Activated CD8-positive, alpha-beta T cell treated with anti-CD3 and anti-CD28 coated beads for 36 hours (primary cell): ENCODE measurements around the gene KCNN4. TPM values are rescaled to one million over a fixed set of nuclear protein-coding genes. Genes with fewer than 3 reads are reported as not detected.
"Not testable (repeated sequence)": the region's sequence is repeated elsewhere in the genome, so short reads cannot be mapped to it uniquely, and the experiment has no call there.

ENCODE experiments used
- ATAC-seq: fragments of 200-7000 bp; cut with Tn5 transposase; one replicate; pipeline ENCODE4 v1.10.0; 2021; ENCODE audit warnings: mild to moderate bottlenecking, moderate library complexity
- CTCF ChIA-PET: fragments of 350-600 bp; sonication (Branson Sonifier 250); formaldehyde crosslinking; loops from one replicate; lab custom pipeline; 2021; ENCODE audit warnings: antibody characterized with exemption; lab: Charles Lee
- POLR2A ChIA-PET: fragments of 350-600 bp; sonication (Branson Sonifier 250); formaldehyde crosslinking; loops from one replicate; lab custom pipeline; 2021; ENCODE audit warnings: antibody characterized with exemption; lab: Charles Lee
- DNase-seq: peaks from one replicate; pipeline ENCODE4 v3.0.0-alpha.2; 2020
- H3K27ac Mint-ChIP-seq: one replicate; pipeline ENCODE4 v1.8.0; 2021; ENCODE audit warnings: mild to moderate bottlenecking, mixed read lengths
- H3K27me3 Mint-ChIP-seq: one replicate; pipeline ENCODE4 v1.8.0; 2021; ENCODE audit warnings: mixed read lengths
- H3K36me3 Mint-ChIP-seq: one replicate; pipeline ENCODE4 v1.8.0; 2021; ENCODE audit warnings: low read depth, mixed read lengths
- H3K4me1 Mint-ChIP-seq: one replicate; pipeline ENCODE4 v1.8.0; 2021; ENCODE audit warnings: low read depth, mixed read lengths
- H3K4me3 Mint-ChIP-seq: one replicate; pipeline ENCODE4 v1.8.0; 2021; ENCODE audit warnings: mild to moderate bottlenecking, moderate library complexity, mixed read lengths
- H3K9me3 Mint-ChIP-seq: one replicate; pipeline ENCODE4 v1.8.0; 2021; ENCODE audit warnings: mixed read lengths
- intact Hi-C: fragments of 100-400 bp; cut with micrococcal nuclease; formaldehyde crosslinking; loops from one replicate; pipeline ENCODE4 v1.10.0; 2022
- total RNA-seq, 2 experiments: library from RNA; stranded (reverse); gene quantifications; one replicate each; pipeline ENCODE4 v1.2.3, GENCODE V29; 2021
- TF ChIP-seq, protein P1 (sequence below): fragments of 200-600 bp; IDR thresholded peaks from one replicate; pipeline ENCODE4 v1.8.0; 2022; ENCODE audit warnings: antibody characterized with exemption, mild to moderate bottlenecking

KCNN4 gene
- total RNA-seq, 2 experiments from 2014 or later: 49.5 to 49.6 TPM

DNA sequence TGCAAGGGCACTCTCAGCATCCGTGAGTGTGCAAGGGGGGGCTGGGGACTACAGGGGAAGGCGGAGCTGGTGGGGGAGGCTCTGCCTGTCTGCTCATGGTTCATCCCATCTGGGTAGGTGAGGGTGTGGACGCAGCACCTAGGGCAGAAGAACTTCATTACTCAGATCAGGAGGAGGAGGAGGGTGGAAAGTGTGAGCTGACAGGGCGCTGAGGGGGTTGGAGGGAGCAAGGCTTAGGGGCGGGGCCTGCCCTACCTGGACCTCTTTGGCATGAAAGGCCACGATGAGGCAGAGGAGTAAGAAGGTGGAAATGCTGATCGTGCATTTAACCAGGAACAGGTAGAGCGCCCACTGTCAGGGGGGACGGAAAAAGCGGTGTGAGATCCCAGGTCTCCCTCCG, 4.5 kb downstream of the KCNN4 start:
- DNase-seq: peak; percentile 88
- POLR2A ChIA-PET: interaction anchor here (1.0 to 8.5 kb wide), 4 partner anchors 9 to 21 kb away, joined by 3 to 137 read pairs (median 24); partner anchors contain the start of gene SMG9
- intact Hi-C loops: no loop called here
- no peaks in the 10 kb centered on the region for H3K9me3 Mint-ChIP-seq
- no peaks in the 10 kb centered on the region for H3K27me3 Mint-ChIP-seq
- ATAC-seq: peak; percentile 45
- TF ChIP-seq, protein P1, sequence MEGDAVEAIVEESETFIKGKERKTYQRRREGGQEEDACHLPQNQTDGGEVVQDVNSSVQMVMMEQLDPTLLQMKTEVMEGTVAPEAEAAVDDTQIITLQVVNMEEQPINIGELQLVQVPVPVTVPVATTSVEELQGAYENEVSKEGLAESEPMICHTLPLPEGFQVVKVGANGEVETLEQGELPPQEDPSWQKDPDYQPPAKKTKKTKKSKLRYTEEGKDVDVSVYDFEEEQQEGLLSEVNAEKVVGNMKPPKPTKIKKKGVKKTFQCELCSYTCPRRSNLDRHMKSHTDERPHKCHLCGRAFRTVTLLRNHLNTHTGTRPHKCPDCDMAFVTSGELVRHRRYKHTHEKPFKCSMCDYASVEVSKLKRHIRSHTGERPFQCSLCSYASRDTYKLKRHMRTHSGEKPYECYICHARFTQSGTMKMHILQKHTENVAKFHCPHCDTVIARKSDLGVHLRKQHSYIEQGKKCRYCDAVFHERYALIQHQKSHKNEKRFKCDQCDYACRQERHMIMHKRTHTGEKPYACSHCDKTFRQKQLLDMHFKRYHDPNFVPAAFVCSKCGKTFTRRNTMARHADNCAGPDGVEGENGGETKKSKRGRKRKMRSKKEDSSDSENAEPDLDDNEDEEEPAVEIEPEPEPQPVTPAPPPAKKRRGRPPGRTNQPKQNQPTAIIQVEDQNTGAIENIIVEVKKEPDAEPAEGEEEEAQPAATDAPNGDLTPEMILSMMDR: no peak
- H3K36me3 Mint-ChIP-seq: peaks cover 59% of the 10 kb centered on the region
- H3K4me3 Mint-ChIP-seq: peak overlapping the region; percentile 72
- peaks cover 38% of the 10 kb centered on the region for H3K4me1 Mint-ChIP-seq
- CTCF ChIA-PET: interaction anchor here (1.2 to 8.3 kb wide), 5 partner anchors 9 to 19 kb away, joined by 3 to 122 read pairs (median 7); no protein-coding TSS in a partner anchor
- H3K27ac Mint-ChIP-seq: peak overlapping the region; percentile 83

- intact Hi-C loops: no loop called here
- H3K4me1 Mint-ChIP-seq: peaks cover 35% of the 10 kb centered on the region
- H3K4me3 Mint-ChIP-seq: no peak overlapping the region
- POLR2A ChIA-PET: interaction anchor here (1.7 to 8.5 kb wide), 3 partner anchors 10 to 20 kb away, joined by 3 to 137 read pairs (median 45); partner anchors contain the start of gene SMG9
- peaks cover 61% of the 10 kb centered on the region for H3K36me3 Mint-ChIP-seq
- no peaks in the 10 kb centered on the region for H3K27me3 Mint-ChIP-seq
- H3K27ac Mint-ChIP-seq: no peak overlapping the region
- CTCF ChIA-PET: interaction anchor here (1.2 to 8.3 kb wide), 3 partner anchors 9 to 17 kb away, joined by 3 to 122 read pairs (median 7); no protein-coding TSS in a partner anchor
- no peaks in the 10 kb centered on the region for H3K9me3 Mint-ChIP-seq
- DNase-seq (no peak), ATAC-seq (no peak)
- TF ChIP-seq, protein P1: no peak
Measured at GRCh38 chr19:43775299-43775890, 5.4 kb downstream of the KCNN4 start.

- Mint-ChIP-seq H3K36me3 (peaks cover 65% of the 10 kb centered on the region), H3K4me1 (peaks cover 35% of the 10 kb centered on the region)
- ChIA-PET POLR2A (interaction anchor here (5.3 to 8.5 kb wide), 2 partner anchors 10 to 20 kb away, joined by 45 to 137 read pairs; partner anchors contain the start of gene SMG9), CTCF (interaction anchor here (8.3 kb wide), 1 partner anchor 8 kb away, joined by 122 read pairs; no protein-coding TSS in a partner anchor)
- H3K4me3 Mint-ChIP-seq, H3K9me3 Mint-ChIP-seq, intact Hi-C loops, DNase-seq, ATAC-seq, H3K27ac Mint-ChIP-seq, H3K27me3 Mint-ChIP-seq: not testable (repeated sequence)
Measured at GRCh38 chr19:43774940-43775258, 5.9 kb downstream of the KCNN4 start.

GRCh38 chr19:43774103-43774939, 6.5 kb downstream of the KCNN4 start:
- DNase-seq: no peak
- Mint-ChIP-seq H3K27ac (no peak overlapping the region), H3K9me3 (no peaks in the 10 kb centered on the region), H3K36me3 (peaks cover 66% of the 10 kb centered on the region), H3K27me3 (no peaks in the 10 kb centered on the region), H3K4me1 (peaks cover 31% of the 10 kb centered on the region), H3K4me3 (no peak overlapping the region)
- ChIA-PET CTCF (interaction anchor here (8.3 kb wide), 1 partner anchor 7 kb away, joined by 122 read pairs; no protein-coding TSS in a partner anchor), POLR2A (interaction anchor here (5.3 to 8.5 kb wide), 2 partner anchors 10 to 19 kb away, joined by 45 to 137 read pairs; partner anchors contain the start of gene SMG9)
- TF ChIP-seq, protein P1: no peak
- no peak for ATAC-seq
- intact Hi-C loops: no loop called here

GRCh38 chr19:43773725-43774102, 7.1 kb downstream of the KCNN4 start:
- H3K36me3 Mint-ChIP-seq: peaks cover 67% of the 10 kb centered on the region
- ChIA-PET CTCF (no interaction called here), POLR2A (no interaction called here)
- no peak overlapping the region for H3K4me3 Mint-ChIP-seq
- TF ChIP-seq, protein P1: no peak
- ATAC-seq (no peak), DNase-seq (no peak)
- intact Hi-C loops: no loop called here
- no peak overlapping the region for H3K27ac Mint-ChIP-seq
- no peaks in the 10 kb centered on the region for H3K27me3 Mint-ChIP-seq
- H3K4me1 Mint-ChIP-seq: peaks cover 31% of the 10 kb centered on the region
- H3K9me3 Mint-ChIP-seq: no peaks in the 10 kb centered on the region
